Measurements from ENCODE around the gene CDON.

Gene CDON

DNA sequence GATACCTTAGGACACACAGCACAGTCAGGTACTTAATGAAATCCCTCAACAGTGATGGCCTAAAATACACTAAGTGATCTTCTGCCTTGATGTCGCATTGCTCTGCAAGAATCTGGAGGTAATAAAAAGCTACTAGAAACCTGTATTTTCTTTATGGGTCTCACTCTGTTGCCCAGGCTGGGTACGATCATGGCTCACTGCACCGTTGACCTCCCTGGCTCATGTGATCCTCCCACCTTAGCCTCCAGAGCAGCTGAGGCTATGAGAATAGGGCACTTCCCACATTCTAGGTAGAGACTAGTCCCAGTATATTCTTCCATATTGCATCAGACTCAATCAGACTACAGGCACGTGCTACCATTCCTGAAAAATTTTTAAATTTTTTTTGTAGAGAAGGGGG, 95.2 kb downstream of the CDON start:
- Histone ChIP-seq H3K4me2 (ENCODE audit: low read length) (no peak overlapping the region), H3K4me1 (ENCODE audit: control insufficient read depth, low read length) (no peaks in the 10 kb centered on the region), H3F3A (ENCODE audit: control insufficient read depth, insufficient read depth) (no peaks in the 10 kb centered on the region), H4K20me1 (ENCODE audit: control insufficient read depth, insufficient read depth, low read depth, low read length) (no peaks in the 10 kb centered on the region), H3K9me2 (replicated peaks; ENCODE audit: control insufficient read depth, low read length) (no peaks in the 10 kb centered on the region), H3K36me3 (ENCODE audit: control insufficient read depth, low read length) (no peaks in the 10 kb centered on the region), H3K9me3 (ENCODE audit: control insufficient read depth, insufficient read depth, low read length) (no peaks in the 10 kb centered on the region), H3K27ac (ENCODE audit: low read depth, low read length) (no peak overlapping the region), H3K79me2 (ENCODE audit: control insufficient read depth, low read length) (no peaks in the 10 kb centered on the region), H3K4me3 (ENCODE audit: low read length) (no peak overlapping the region), H3K27me3 (ENCODE audit: control insufficient read depth, low read length) (peaks cover 7% of the 10 kb centered on the region)
- TF ChIP-seq, protein P1, sequence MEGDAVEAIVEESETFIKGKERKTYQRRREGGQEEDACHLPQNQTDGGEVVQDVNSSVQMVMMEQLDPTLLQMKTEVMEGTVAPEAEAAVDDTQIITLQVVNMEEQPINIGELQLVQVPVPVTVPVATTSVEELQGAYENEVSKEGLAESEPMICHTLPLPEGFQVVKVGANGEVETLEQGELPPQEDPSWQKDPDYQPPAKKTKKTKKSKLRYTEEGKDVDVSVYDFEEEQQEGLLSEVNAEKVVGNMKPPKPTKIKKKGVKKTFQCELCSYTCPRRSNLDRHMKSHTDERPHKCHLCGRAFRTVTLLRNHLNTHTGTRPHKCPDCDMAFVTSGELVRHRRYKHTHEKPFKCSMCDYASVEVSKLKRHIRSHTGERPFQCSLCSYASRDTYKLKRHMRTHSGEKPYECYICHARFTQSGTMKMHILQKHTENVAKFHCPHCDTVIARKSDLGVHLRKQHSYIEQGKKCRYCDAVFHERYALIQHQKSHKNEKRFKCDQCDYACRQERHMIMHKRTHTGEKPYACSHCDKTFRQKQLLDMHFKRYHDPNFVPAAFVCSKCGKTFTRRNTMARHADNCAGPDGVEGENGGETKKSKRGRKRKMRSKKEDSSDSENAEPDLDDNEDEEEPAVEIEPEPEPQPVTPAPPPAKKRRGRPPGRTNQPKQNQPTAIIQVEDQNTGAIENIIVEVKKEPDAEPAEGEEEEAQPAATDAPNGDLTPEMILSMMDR (IDR thresholded peaks at IDR 0.05; ENCODE audit: low read depth, low read length, poor library complexity, severe bottlenecking) = no peak
- no peak for TF ChIP-seq EZH2phosphoT487 (IDR thresholded peaks at IDR 0.05; ENCODE audit: borderline replicate concordance, low read length)

GRCh38 chr11:125960771-125961170, 101.9 kb downstream of the CDON start:
- Histone ChIP-seq H3K9me3 (ENCODE audit: control insufficient read depth, insufficient read depth, low read length) (no peaks in the 10 kb centered on the region), H3K79me2 (ENCODE audit: control insufficient read depth, low read length) (no peaks in the 10 kb centered on the region), H3K4me3 (ENCODE audit: low read length) (no peak overlapping the region), H3K36me3 (ENCODE audit: control insufficient read depth, low read length) (no peaks in the 10 kb centered on the region), H3K4me1 (ENCODE audit: control insufficient read depth, low read length) (no peaks in the 10 kb centered on the region), H3K4me2 (ENCODE audit: low read length) (no peak overlapping the region), H3K27me3 (ENCODE audit: control insufficient read depth, low read length) (peaks cover 3% of the 10 kb centered on the region; the same call in 1 of the 2 replicates), H3K27ac (ENCODE audit: low read depth, low read length) (no peak overlapping the region), H3K9me2 (replicated peaks; ENCODE audit: control insufficient read depth, low read length) (no peaks in the 10 kb centered on the region), H4K20me1 (ENCODE audit: control insufficient read depth, insufficient read depth, low read depth, low read length) (no peaks in the 10 kb centered on the region), H3F3A (ENCODE audit: control insufficient read depth, insufficient read depth) (no peaks in the 10 kb centered on the region)
- TF ChIP-seq, protein P1 (IDR thresholded peaks at IDR 0.05; ENCODE audit: low read depth, low read length, poor library complexity, severe bottlenecking) = no peak
- TF ChIP-seq EZH2phosphoT487 (IDR thresholded peaks at IDR 0.05; ENCODE audit: borderline replicate concordance, low read length) = no peak

GRCh38 chr11:125959931-125960330, 102.7 kb downstream of the CDON start:
- no peaks in the 10 kb centered on the region for H3K9me3 ChIP-seq (ENCODE audit: control insufficient read depth, insufficient read depth, low read length)
- no peak overlapping the region for H3K27ac ChIP-seq (ENCODE audit: low read depth, low read length)
- H3K27me3 ChIP-seq (ENCODE audit: control insufficient read depth, low read length) = peaks cover 3% of the 10 kb centered on the region; the same call in 1 of the 2 replicates
- no peak overlapping the region for H3K4me2 ChIP-seq (ENCODE audit: low read length)
- H3K36me3 ChIP-seq (ENCODE audit: control insufficient read depth, low read length) = no peaks in the 10 kb centered on the region
- TF ChIP-seq, protein P1 (IDR thresholded peaks at IDR 0.05; ENCODE audit: low read depth, low read length, poor library complexity, severe bottlenecking) = no peak
- TF ChIP-seq EZH2phosphoT487 (IDR thresholded peaks at IDR 0.05; ENCODE audit: borderline replicate concordance, low read length) = no peak
- no peaks in the 10 kb centered on the region for H3K9me2 ChIP-seq (replicated peaks; ENCODE audit: control insufficient read depth, low read length)
- no peaks in the 10 kb centered on the region for H3K4me1 ChIP-seq (ENCODE audit: control insufficient read depth, low read length)
- H3F3A ChIP-seq (ENCODE audit: control insufficient read depth, insufficient read depth) = no peaks in the 10 kb centered on the region
- no peak overlapping the region for H3K4me3 ChIP-seq (ENCODE audit: low read length)
- H4K20me1 ChIP-seq (ENCODE audit: control insufficient read depth, insufficient read depth, low read depth, low read length) = no peaks in the 10 kb centered on the region
- no peaks in the 10 kb centered on the region for H3K79me2 ChIP-seq (ENCODE audit: control insufficient read depth, low read length)

Measured in DOHH2 (cell line).